Fibroblast of lung (primary cell): ENCODE results near the gene PKP3. TPM values are rescaled to one million over a fixed set of nuclear protein-coding genes. Genes with fewer than 3 reads are reported as not detected.

Experiments
- DNase-seq, 2 donors: peaks; one replicate each; pipeline versions ENCODE4 v3.0.0 to v3.0.0-alpha.2; 2010; ENCODE audit warnings: low read depth in 2 of 2
- H2AFZ ChIP-seq: 2 replicates; pipeline ENCODE4 v1.5.1; 2012; ENCODE audit warnings: low read length, control low read depth, inconsistent platforms
- H3K27ac ChIP-seq: 2 replicates; pipeline ENCODE4 v1.5.1; 2011; ENCODE audit warnings: low read length, control low read depth; ENCODE audit not compliant: insufficient read depth
- H3K27me3 ChIP-seq: 2 replicates; pipeline ENCODE4 v1.5.1; 2011; ENCODE audit warnings: mild to moderate bottlenecking, low read length; ENCODE audit not compliant: control insufficient read depth, insufficient read depth
- H3K36me3 ChIP-seq: 2 replicates; pipeline ENCODE4 v1.5.1; 2011; ENCODE audit warnings: low read length; ENCODE audit not compliant: control insufficient read depth, insufficient read depth
- H3K4me1 ChIP-seq: 2 replicates; pipeline ENCODE4 v1.5.1; 2011; ENCODE audit warnings: low read length; ENCODE audit not compliant: control insufficient read depth, insufficient read depth; ENCODE audit errors: extremely low read depth
- H3K4me2 ChIP-seq: 2 replicates; pipeline ENCODE4 v1.5.1; 2011; ENCODE audit warnings: low read length, control low read depth; ENCODE audit not compliant: insufficient read depth; ENCODE audit errors: extremely low read depth
- H3K4me3 ChIP-seq, 4 experiments: fragments of 200-600 bp in 1 of 4; sonication (generic) in 1 of 4; replicated peaks in 1 of 4; 2 replicates each; pipeline ENCODE4 v1.5.1; 2011 to 2016; ENCODE audit warnings: low read length in 4 of 4, low read depth in 3 of 4, mild to moderate bottlenecking in 3 of 4, control low read depth in 2 of 4, inconsistent platforms in 1 of 4, mixed read lengths in 1 of 4; ENCODE audit not compliant: insufficient read depth in 1 of 4; ENCODE audit errors: control extremely low read depth in 1 of 4
- H3K79me2 ChIP-seq: 2 replicates; pipeline ENCODE4 v1.5.1; 2012; ENCODE audit warnings: mild to moderate bottlenecking, low read length, inconsistent platforms; ENCODE audit not compliant: control insufficient read depth, insufficient read depth
- H3K9ac ChIP-seq: 2 replicates; pipeline ENCODE4 v1.5.1; 2011; ENCODE audit warnings: mild to moderate bottlenecking, low read length, control low read depth; ENCODE audit not compliant: insufficient read depth
- H3K9me3 ChIP-seq: 2 replicates; pipeline ENCODE4 v1.5.1; 2012; ENCODE audit warnings: low read depth, low read length; ENCODE audit not compliant: control insufficient read depth, insufficient read depth
- H4K20me1 ChIP-seq: 2 replicates; pipeline ENCODE4 v1.5.1; 2011; ENCODE audit warnings: low read length; ENCODE audit not compliant: control insufficient read depth, insufficient read depth; ENCODE audit errors: extremely low read depth
- EZH2 ChIP-seq: IDR thresholded peaks from 2 replicates; pipeline ENCODE4 v1.5.1; 2012; ENCODE audit warnings: low read length, control low read depth, mild to moderate bottlenecking; ENCODE audit errors: missing control alignments
- polyA plus RNA-seq, 2 donors: library from polyadenylated mRNA; depleted of rRNA in 1 of 2; stranded (reverse) in 1 of 2; unstranded in 1 of 2; fragments of >200 nt; gene quantifications; 2 replicates each; pipeline ENCODE4 v1.2.1, GENCODE V29; 2011 to 2012; ENCODE audit warnings: missing spikeins in 1 of 2
- total RNA-seq: library from RNA; depleted of rRNA; stranded (reverse); fragments of >200 nt; gene quantifications from 2 replicates; pipeline ENCODE4 v1.2.1, GENCODE V29; 2014
- TF ChIP-seq, protein P1 (sequence below), 2 donors: IDR thresholded peaks in 1 of 2; conservative IDR thresholded peaks in 1 of 2; 1 replicate in 1 of 2; 2 replicates in 1 of 2; pipeline ENCODE4 v1.5.1; 2011 to 2012; ENCODE audit warnings: low read length in 2 of 2, control low read depth in 1 of 2, inconsistent platforms in 1 of 2, low read depth in 1 of 2, mild to moderate bottlenecking in 1 of 2

The PKP3 gene
- total and polyA plus RNA-seq, 2 donors (not counting 1 experiment from before 2014, with no cell fraction given) = 0.17 to 0.83 TPM

DNA sequence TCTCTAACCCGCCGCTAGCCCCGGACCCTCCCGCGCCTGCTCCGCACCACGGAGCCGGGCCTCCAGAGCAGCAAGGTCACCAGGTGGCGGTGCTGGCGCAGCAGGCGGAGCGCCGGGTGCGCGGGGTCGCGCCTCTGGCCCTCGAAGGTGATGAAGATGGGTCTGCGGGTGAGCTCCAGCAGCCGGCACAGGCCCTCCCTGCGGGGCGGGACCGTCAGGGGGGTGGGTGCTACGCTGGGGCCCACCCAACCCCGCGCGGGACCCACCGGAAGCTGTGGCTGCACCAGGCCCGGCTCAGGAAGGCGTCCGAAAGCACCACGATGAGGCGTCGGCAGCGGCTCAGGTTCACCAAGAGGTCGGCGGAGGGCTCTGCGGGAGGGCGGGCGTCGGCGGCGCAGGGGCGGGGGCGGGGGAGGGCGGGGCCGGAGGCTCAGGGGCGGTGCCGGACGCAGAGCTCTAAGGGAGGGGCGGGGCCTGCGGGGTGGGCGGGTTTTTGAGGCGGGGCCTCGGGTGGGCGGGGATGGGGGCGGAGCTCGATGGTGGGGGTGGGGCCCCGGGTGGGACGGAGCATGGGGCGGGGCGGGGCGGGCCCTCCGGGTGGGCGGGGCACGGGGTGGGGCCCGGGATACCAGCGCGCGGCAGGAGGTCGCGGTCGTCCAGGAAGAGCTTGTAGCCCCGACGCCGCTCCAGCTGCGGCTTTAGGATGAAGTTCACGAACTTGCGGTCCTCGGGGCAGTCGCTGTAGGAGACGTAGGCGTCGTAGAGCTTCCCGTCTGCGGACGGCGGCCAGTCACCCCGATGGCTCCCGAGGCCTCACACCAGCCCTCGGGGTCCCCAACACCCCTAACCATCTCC is 13.0 kb downstream of the PKP3 start:
- H3K79me2 ChIP-seq = no peaks in the 10 kb centered on the region
- no peaks in the 10 kb centered on the region for H3K36me3 ChIP-seq
- no peaks in the 10 kb centered on the region for H3K4me1 ChIP-seq
- peak; percentile 71 for DNase-seq
- peak overlapping the region; percentile 71 for H3K4me2 ChIP-seq
- peak overlapping the region; percentile 31 to 67 (median 50) for H3K4me3 ChIP-seq
- no peak for TF ChIP-seq EZH2
- TF ChIP-seq, protein P1, sequence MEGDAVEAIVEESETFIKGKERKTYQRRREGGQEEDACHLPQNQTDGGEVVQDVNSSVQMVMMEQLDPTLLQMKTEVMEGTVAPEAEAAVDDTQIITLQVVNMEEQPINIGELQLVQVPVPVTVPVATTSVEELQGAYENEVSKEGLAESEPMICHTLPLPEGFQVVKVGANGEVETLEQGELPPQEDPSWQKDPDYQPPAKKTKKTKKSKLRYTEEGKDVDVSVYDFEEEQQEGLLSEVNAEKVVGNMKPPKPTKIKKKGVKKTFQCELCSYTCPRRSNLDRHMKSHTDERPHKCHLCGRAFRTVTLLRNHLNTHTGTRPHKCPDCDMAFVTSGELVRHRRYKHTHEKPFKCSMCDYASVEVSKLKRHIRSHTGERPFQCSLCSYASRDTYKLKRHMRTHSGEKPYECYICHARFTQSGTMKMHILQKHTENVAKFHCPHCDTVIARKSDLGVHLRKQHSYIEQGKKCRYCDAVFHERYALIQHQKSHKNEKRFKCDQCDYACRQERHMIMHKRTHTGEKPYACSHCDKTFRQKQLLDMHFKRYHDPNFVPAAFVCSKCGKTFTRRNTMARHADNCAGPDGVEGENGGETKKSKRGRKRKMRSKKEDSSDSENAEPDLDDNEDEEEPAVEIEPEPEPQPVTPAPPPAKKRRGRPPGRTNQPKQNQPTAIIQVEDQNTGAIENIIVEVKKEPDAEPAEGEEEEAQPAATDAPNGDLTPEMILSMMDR (conservative IDR thresholded peaks at IDR 0.05 in 1 of 2, IDR thresholded peaks at IDR 0.05 in 1 of 2; ENCODE audit: low read depth in 1 of 2, low read length in 2 of 2) = no peak
- H3K9me3 ChIP-seq = no peaks in the 10 kb centered on the region
- H3K27me3 ChIP-seq = no peaks in the 10 kb centered on the region
- peak overlapping the region; percentile 63 for H3K9ac ChIP-seq
- H4K20me1 ChIP-seq = no peaks in the 10 kb centered on the region
- peak overlapping the region; percentile 53 for H2AFZ ChIP-seq
- no peak overlapping the region for H3K27ac ChIP-seq

DNA sequence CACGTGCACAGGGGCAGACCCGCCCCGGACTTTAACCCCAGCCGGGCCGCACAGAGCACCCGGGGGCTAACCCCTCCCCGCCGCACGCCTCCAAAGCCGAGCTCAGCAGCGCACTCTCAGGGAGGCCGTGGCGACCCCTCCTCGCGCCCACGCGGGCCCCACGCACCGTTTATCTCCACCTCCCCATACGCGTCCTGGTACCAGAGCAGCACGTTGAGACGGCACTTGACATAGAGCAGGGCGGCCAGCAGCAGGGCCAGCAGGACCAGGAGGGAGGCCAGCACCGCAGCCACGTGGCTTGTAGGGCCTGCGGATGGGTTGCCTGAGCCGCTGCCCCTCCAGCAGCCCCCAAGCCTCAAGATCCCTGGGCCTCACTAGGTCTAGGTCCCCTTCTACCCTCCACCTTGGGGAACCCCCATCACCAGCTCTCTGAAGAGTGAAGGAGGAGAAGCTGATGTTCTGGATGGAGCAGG is 13.7 kb downstream of the PKP3 start:
- H3K4me1 ChIP-seq = no peaks in the 10 kb centered on the region
- no peaks in the 10 kb centered on the region for H3K79me2 ChIP-seq
- no peak overlapping the region for H3K27ac ChIP-seq
- no peak overlapping the region for H3K9ac ChIP-seq
- H3K27me3 ChIP-seq = no peaks in the 10 kb centered on the region
- no peak overlapping the region for H3K4me3 ChIP-seq
- H3K9me3 ChIP-seq = no peaks in the 10 kb centered on the region
- TF ChIP-seq EZH2 = no peak
- TF ChIP-seq, protein P1 (conservative IDR thresholded peaks at IDR 0.05 in 1 of 2, IDR thresholded peaks at IDR 0.05 in 1 of 2; ENCODE audit: low read depth in 1 of 2, low read length in 2 of 2) = no peak
- DNase-seq = no peak
- no peak overlapping the region for H2AFZ ChIP-seq
- no peaks in the 10 kb centered on the region for H3K36me3 ChIP-seq
- no peaks in the 10 kb centered on the region for H4K20me1 ChIP-seq
- no peak overlapping the region for H3K4me2 ChIP-seq

DNA sequence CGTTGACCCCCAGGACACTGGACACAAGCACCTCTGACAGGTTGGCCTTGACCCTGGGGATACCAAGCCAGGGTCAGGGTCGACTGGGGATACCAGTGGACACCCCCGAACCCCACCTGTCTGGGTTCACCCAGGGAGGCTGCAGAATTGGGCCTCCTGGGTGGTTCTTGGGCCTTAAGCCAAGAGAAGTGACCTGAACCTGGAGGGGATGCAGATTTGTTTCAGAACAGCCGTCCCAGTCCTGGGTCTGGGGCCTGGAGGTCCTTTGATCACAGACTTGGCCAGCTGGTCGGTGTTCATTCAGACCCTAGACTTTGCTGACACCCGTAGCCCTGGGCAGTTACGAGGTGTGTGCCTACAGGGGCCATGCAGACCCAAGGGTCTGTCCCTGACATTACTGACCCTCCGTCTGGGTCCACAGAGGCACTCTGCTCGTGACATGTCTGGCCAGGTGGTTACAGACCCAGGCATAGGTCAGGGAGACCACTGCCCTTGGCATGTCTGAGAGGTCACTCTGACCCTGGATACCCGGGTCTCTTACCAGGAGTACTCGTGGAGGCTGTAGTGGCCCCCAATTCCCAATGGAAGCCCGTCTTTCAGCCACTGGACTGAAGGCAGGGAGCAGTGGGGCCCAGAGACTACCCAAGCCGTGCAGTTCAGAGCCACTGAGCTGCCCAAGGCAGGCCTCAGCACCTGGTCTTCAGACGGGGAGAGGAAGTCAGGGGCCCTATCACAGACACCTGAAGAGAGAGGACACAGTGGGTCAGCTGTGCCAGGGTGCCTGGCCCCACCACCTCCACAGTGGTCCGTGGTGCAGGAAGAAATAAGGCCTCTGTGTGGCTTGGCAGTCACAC is 14.4 kb downstream of the PKP3 start:
- Histone ChIP-seq H3K4me2 (no peak overlapping the region), H4K20me1 (no peaks in the 10 kb centered on the region), H3K27ac (no peak overlapping the region), H3K4me1 (no peaks in the 10 kb centered on the region), H2AFZ (no peak overlapping the region), H3K9ac (no peak overlapping the region), H3K27me3 (no peaks in the 10 kb centered on the region), H3K9me3 (no peaks in the 10 kb centered on the region), H3K79me2 (no peaks in the 10 kb centered on the region), H3K4me3 (no peak overlapping the region), H3K36me3 (no peaks in the 10 kb centered on the region)
- no peak for DNase-seq
- no peak for TF ChIP-seq EZH2
- TF ChIP-seq, protein P1 (conservative IDR thresholded peaks at IDR 0.05 in 1 of 2, IDR thresholded peaks at IDR 0.05 in 1 of 2; ENCODE audit: low read depth in 1 of 2, low read length in 2 of 2) = no peak
